Measurements from ENCODE around the gene ACOT6. TPM values are rescaled to one million over a fixed set of nuclear protein-coding genes. Genes with fewer than 3 reads are reported as not detected.

ACOT6 gene
- total RNA-seq, 4 donors from 2014 or later: not detected

DNA sequence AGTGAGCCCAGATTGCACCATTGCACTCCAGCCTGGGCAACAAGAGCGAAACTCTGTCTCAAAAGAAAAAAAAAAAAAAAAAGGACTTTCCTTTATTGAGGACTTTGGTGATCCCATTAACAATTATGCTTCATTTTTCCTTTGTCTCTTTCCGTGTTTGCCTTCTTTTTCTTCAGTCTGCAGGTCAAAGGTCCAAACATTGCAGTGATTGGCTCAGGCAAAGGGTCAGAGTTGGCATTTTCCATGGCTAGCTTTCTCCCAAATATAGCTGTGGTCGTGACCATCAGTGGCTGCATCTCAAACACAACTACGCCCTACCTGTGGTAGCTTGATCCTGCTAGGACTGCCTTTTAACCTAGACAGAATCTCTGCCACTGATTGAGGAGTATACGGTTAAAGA lies 25.5 kb downstream of the ACOT6 start:
- Histone ChIP-seq H3K9me3 (no peaks in the 10 kb centered on the region), H3K4me1 (peaks cover 2 to 5% of the 10 kb centered on the region in 2 donors), H3K27me3 (no peaks in the 10 kb centered on the region), H3K4me3 (replicated peaks in 1 of 3) (no peak overlapping the region), H3K36me3 (no peaks in the 10 kb centered on the region), H3K27ac (no peak overlapping the region)
- WGBS, 2 donors: 88 to 90% methylated on average over 5 of the region's 5 CpGs
- intact Hi-C loops (cut with DNase I): loop anchor here (5.0 to 10.0 kb wide), 2 partner anchors 73 to 131 kb away; partner anchors contain the start of gene ACOT2
- no peak for TF ChIP-seq POLR2A (IDR thresholded peaks at IDR 0.05)
- no peak for TF ChIP-seq CTCF (IDR thresholded peaks at IDR 0.05)
- no peak for DNase-seq

- no peak for TF ChIP-seq CTCF (IDR thresholded peaks at IDR 0.05)
- no peak for TF ChIP-seq POLR2A (IDR thresholded peaks at IDR 0.05)
- no peak for DNase-seq
- H3K9me3 ChIP-seq: no peaks in the 10 kb centered on the region
- H3K4me1 ChIP-seq: peaks cover 5 to 10% of the 10 kb centered on the region in 2 donors
- no peaks in the 10 kb centered on the region for H3K27me3 ChIP-seq
- no peak overlapping the region for H3K27ac ChIP-seq
- no peak overlapping the region for H3K4me3 ChIP-seq (replicated peaks in 1 of 3)
- no peaks in the 10 kb centered on the region for H3K36me3 ChIP-seq
- intact Hi-C loops (cut with DNase I): no loop called here
- 90 to 98% methylated on average over 5 of the region's 5 CpGs for WGBS, 2 donors
Measured at GRCh38 chr14:73640796-73641365, 28.6 kb downstream of the ACOT6 start.

DNA sequence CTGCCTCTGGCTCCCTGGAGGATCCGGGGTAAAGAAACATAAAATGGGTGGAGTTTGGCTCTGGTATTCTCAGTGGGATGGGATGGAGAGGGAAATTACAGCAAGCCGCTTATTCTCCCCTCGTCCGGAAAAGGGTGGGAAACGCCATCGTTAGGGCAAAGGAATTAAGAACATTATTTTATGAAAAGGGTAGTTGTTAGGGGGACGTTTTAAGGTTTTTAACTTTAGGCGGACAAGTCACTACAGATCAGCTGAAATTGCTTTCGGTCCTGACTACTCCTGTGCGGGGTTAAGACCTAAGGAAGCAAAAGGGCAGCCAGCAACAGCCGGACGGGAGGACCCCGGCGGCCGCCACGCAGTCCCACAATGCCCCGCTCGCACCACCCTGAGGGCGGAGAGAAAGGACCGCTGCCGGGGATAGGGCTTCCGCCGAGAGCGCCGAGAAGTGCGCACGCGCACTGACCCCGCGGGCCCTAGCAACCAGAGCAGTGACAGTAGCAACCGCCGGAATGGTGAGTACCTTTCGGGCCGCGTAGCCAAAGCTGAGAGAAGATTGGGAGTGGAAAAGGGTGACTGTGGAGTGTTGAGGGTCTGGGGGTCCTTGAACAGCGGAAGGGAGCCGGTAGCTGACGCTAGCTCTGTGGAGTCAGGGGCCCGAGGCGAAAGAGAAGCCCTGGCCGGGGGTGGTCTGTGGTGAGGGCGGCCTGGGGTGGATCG lies 32.4 kb downstream of the ACOT6 start, which contains the start of gene DNAL1:
DNAL1 (plus strand) TSS at position 456 of the 717 bp plus-strand sequence; CDS start at position 510, 54 bp downstream.
- Histone ChIP-seq H3K4me1 (peaks cover 5 to 10% of the 10 kb centered on the region in 2 donors), H3K27ac (peak within 1 kb of the TSS; percentile 67 to 78 (median 76)), H3K9me3 (no peaks in the 10 kb centered on the region), H3K4me3 (replicated peaks in 1 of 3) (peak within 1 kb of the TSS; percentile 48 to 87 (median 53)), H3K36me3 (no peaks in the 10 kb centered on the region), H3K27me3 (no peaks in the 10 kb centered on the region)
- intact Hi-C loops (cut with DNase I): no loop called here
- 0 to 1% methylated on average over 25 to 43 of the region's 43 CpGs for WGBS, 2 donors
- DNase-seq: peak; percentile 92 to 94
- TF ChIP-seq POLR2A (IDR thresholded peaks at IDR 0.05) (peak in 1 of 2 donors; percentile 80), CTCF (IDR thresholded peaks at IDR 0.05) (peak in 1 of 6 experiments; percentile 19)

DNA sequence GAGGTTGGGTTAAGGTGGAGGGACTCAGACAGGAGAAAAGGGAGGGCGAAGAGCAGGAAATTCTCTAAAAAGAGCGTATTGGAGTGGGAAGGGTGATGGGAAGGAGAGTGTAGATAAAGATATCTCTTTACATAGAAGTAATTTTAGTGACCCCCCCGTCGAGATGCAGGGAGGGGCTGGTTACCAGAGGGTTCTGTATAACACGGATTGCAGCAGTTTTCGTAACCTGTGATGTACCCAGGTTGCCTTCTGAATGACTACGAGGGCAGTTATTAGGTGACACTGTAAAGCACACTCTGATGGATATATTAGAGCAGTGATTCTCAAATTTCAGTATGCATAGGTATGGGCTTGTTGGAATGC lies 32.9 kb downstream of the ACOT6 start:
- Histone ChIP-seq H3K4me1 (peaks cover 5 to 10% of the 10 kb centered on the region in 2 donors), H3K27ac (peak overlapping the region; percentile 8 to 78 (median 76)), H3K4me3 (replicated peaks in 1 of 3) (peak overlapping the region; percentile 48 to 87 (median 53)), H3K36me3 (no peaks in the 10 kb centered on the region), H3K27me3 (no peaks in the 10 kb centered on the region), H3K9me3 (no peaks in the 10 kb centered on the region)
- DNase-seq: no peak
- intact Hi-C loops (cut with DNase I): no loop called here
- WGBS, 2 donors: 2 to 5% methylated on average over 7 of the region's 7 CpGs
- no peak for TF ChIP-seq POLR2A (IDR thresholded peaks at IDR 0.05)

GRCh38 chr14:73651005-73651404 lies 38.7 kb downstream of the ACOT6 start:
- TF ChIP-seq CTCF (IDR thresholded peaks at IDR 0.05) (no peak), POLR2A (IDR thresholded peaks at IDR 0.05) (no peak)
- DNase-seq: no peak

More at GRCh38 chr14:73651005-73651404, 38.7 kb downstream of the ACOT6 start:
- Histone ChIP-seq H3K36me3 (no peaks in the 10 kb centered on the region), H3K9me3 (no peaks in the 10 kb centered on the region), H3K4me1 (no peaks in the 10 kb centered on the region), H3K4me3 (replicated peaks in 1 of 3) (no peak overlapping the region), H3K27ac (no peak overlapping the region), H3K27me3 (no peaks in the 10 kb centered on the region)
- intact Hi-C loops (cut with DNase I): no loop called here

Data from thyroid gland (tissue), 4 donors.